ENCODE measurements around the gene VAC14. TPM values are rescaled to one million over a fixed set of nuclear protein-coding genes. Genes with fewer than 3 reads are reported as not detected.

VAC14 gene
- total and polyA plus RNA-seq, 2 of the 8 experiments (the other 6 are each of a cell fraction or from before 2014, with no cell fraction given) = 56.0 to 108 TPM

GRCh38 chr16:70670175-70670574 lies 130.8 kb downstream of the VAC14 start:
- Histone ChIP-seq H3K4me3 (ENCODE audit: extremely low read depth in 1 of 4, insufficient read depth in 2 of 4, low read depth in 3 of 4, low read length in 4 of 4) (no peak overlapping the region), H2BK12ac (ENCODE audit: low read depth, low read length) (no peak overlapping the region), H3K4ac (replicated peaks; ENCODE audit: insufficient read length, low read depth, low read length) (no peak overlapping the region), H2BK120ac (replicated peaks; ENCODE audit: low read depth, low read length) (no peak overlapping the region), H3K23ac (ENCODE audit: insufficient read length) (no peak overlapping the region), H3K4me2 (ENCODE audit: insufficient read depth in 1 of 2, low read depth in 2 of 2, low read length in 2 of 2) (no peak overlapping the region), H3K79me2 (ENCODE audit: control insufficient read depth in 1 of 2, insufficient read depth in 2 of 2, low read length in 2 of 2) (no peaks in the 10 kb centered on the region), H3K4me1 (replicated peaks in 1 of 4; ENCODE audit: control insufficient read depth in 3 of 4, insufficient read depth in 4 of 4, low read length in 3 of 4) (no peaks in the 10 kb centered on the region), H3K23me2 (ENCODE audit: low read depth, low read length) (no peaks in the 10 kb centered on the region), H3K9me3 (ENCODE audit: insufficient read depth in 2 of 2, low read depth in 1 of 2, low read length in 1 of 2) (no peaks in the 10 kb centered on the region), H3K79me1 (ENCODE audit: low read depth, low read length) (no peaks in the 10 kb centered on the region), H4K20me1 (replicated peaks in 1 of 2; ENCODE audit: control insufficient read depth in 1 of 2, insufficient read depth in 2 of 2, low read length in 2 of 2) (peaks cover 0 to under 1% of the 10 kb centered on the region in 2 experiments), H3K27me3 (replicated peaks in 1 of 4; ENCODE audit: control insufficient read depth in 3 of 4, extremely low read depth in 1 of 4, insufficient read depth in 3 of 4, low read length in 3 of 4) (no peaks in the 10 kb centered on the region), H2BK5ac (ENCODE audit: low read depth, low read length) (no peak overlapping the region), H4K8ac (ENCODE audit: extremely low read depth, insufficient read depth, low read length) (no peak overlapping the region), H3K9ac (replicated peaks in 1 of 4; ENCODE audit: extremely low read depth in 1 of 4, low read depth in 3 of 4, low read length in 3 of 4) (no peak overlapping the region), H2BK20ac (ENCODE audit: low read length) (no peak overlapping the region), H4K5ac (ENCODE audit: insufficient read length, low read depth, low read length) (no peak overlapping the region), H3K14ac (ENCODE audit: insufficient read length) (no peak overlapping the region), H3K56ac (replicated peaks; ENCODE audit: insufficient read length, low read depth, low read length) (no peak overlapping the region), H2AK5ac (ENCODE audit: low read depth, low read length) (no peak overlapping the region), H3K27ac (ENCODE audit: low read depth, low read length) (no peak overlapping the region), H3K36me3 (ENCODE audit: control insufficient read depth in 2 of 4, insufficient read depth in 4 of 4, low read length in 3 of 4) (peaks cover 0 to 19% (median 7%) of the 10 kb centered on the region in 4 experiments; a peak in 3 of 8 replicates), H2BK15ac (ENCODE audit: low read length) (no peak overlapping the region), H2AFZ (ENCODE audit: low read length) (no peak overlapping the region), H3K18ac (ENCODE audit: extremely low read depth, low read length) (no peak overlapping the region), H4K91ac (replicated peaks; ENCODE audit: insufficient read length, low read length) (no peak overlapping the region)
- ChIA-PET POLR2A (ENCODE audit: partially characterized antibody) (no interaction called here), CTCF (ENCODE audit: partially characterized antibody) (interaction anchor here (1.4 to 4.2 kb wide), 3 partner anchors 9 to 100 kb away, joined by 4 to 24 read pairs (median 10); no protein-coding TSS in a partner anchor)
- WGBS, 2 experiments (ENCODE audit: extremely low coverage in 1 of 2, insufficient coverage in 1 of 2, insufficient read length in 1 of 2, insufficient replicate concordance in 2 of 2, low coverage in 1 of 2, low lambda C conversion rate in 2 of 2, missing lambda C conversion rate in 1 of 2) = 93% methylated on average over 2 of the region's 2 CpGs; no CpG with 5 or more reads in 1 of the 2 experiments
- no peak for DNase-seq (ENCODE audit: low read depth in 1 of 2, low spot score in 2 of 2)
- no peak for FAIRE-seq
- TF ChIP-seq POLR2AphosphoS5 (IDR thresholded peaks at IDR 0.05; ENCODE audit: low read depth, low read length) = no peak
- TF ChIP-seq GTF2F1 (IDR thresholded peaks at IDR 0.05; ENCODE audit: borderline replicate concordance, low read depth, low read length) = no peak
- TF ChIP-seq EGR1 (IDR thresholded peaks at IDR 0.05; ENCODE audit: borderline replicate concordance, low read depth, low read length) = no peak
- TF ChIP-seq ZNF274 (IDR thresholded peaks at IDR 0.05; ENCODE audit: borderline replicate concordance, extremely low read depth, low read length) = no peak
- no peak for TF ChIP-seq CBX5 (IDR thresholded peaks at IDR 0.05; ENCODE audit: low read depth, low read length)
- TF ChIP-seq JUN (IDR thresholded peaks at IDR 0.05; ENCODE audit: low read depth, low read length) = no peak
- no peak for TF ChIP-seq CEBPB (IDR thresholded peaks at IDR 0.05; ENCODE audit: low read depth, low read length)
- no peak for TF ChIP-seq E2F6 (IDR thresholded peaks at IDR 0.05)
- TF ChIP-seq POU5F1 (IDR thresholded peaks at IDR 0.05; ENCODE audit: low read depth, low read length) = no peak
- TF ChIP-seq YY1 (IDR thresholded peaks at IDR 0.05; ENCODE audit: low read depth, low read length) = no peak
- no peak for TF ChIP-seq CHD1 (IDR thresholded peaks at IDR 0.05; ENCODE audit: low read depth, low read length)
- no peak for TF ChIP-seq SIRT6 (IDR thresholded peaks at IDR 0.05; ENCODE audit: low read length)
- no peak for TF ChIP-seq RBBP5 (IDR thresholded peaks at IDR 0.05; ENCODE audit: borderline replicate concordance, low read depth, low read length)
- no peak for TF ChIP-seq BACH1 (IDR thresholded peaks at IDR 0.05; ENCODE audit: low read length)
- no peak for TF ChIP-seq RFX5 (IDR thresholded peaks at IDR 0.05; ENCODE audit: borderline replicate concordance, low read depth, low read length)
